IMR-90 (cell line): ENCODE data around the gene CASP7. TPM values are rescaled to one million over a fixed set of nuclear protein-coding genes. Genes with fewer than 3 reads are reported as not detected.

Experiments used
- ATAC-seq: fragments of 200-7000 bp; cut with Tn5 transposase; 2 replicates; pipeline ENCODE4 v1.9.1; 2020; ENCODE audit warnings: low read depth, mild to moderate bottlenecking, moderate library complexity
- BruUV-seq: library from RNA; stranded (reverse); fragments of 400-500 nt; replicated peaks from 2 replicates; lab custom pipeline; 2021; lab: Mats Ljungman, UMichigan
- CTCF ChIA-PET: fragments of 300-600 bp; formaldehyde crosslinking; extraction: SDS; loops from one replicate; lab custom pipeline; 2021; ENCODE audit warnings: antibody characterized with exemption; lab: Yijun Ruan, JAX
- POLR2A ChIA-PET: fragments of 300-600 bp; sonication (Branson Sonifier 250); formaldehyde crosslinking; loops from one replicate; lab custom pipeline; 2022; ENCODE audit warnings: antibody characterized with exemption; ENCODE audit not compliant: unreplicated experiment; lab: Charles Lee
- DNase-seq: peaks from one replicate; pipeline ENCODE4 v3.0.0; 2013
- H2AFZ ChIP-seq: replicated peaks from 2 replicates; pipeline ENCODE3; 2013; ENCODE audit warnings: low read length, mild to moderate bottlenecking; ENCODE audit not compliant: poor library complexity
- H2AK5ac ChIP-seq: 2 replicates; pipeline ENCODE4 v1.6.1; 2013; ENCODE audit warnings: low read depth, low read length, inconsistent platforms
- H2AK9ac ChIP-seq: replicated peaks from 2 replicates; pipeline ENCODE3; 2013; ENCODE audit warnings: mild to moderate bottlenecking, low read depth, low read length, moderate library complexity; ENCODE audit not compliant: poor library complexity
- H2BK120ac ChIP-seq: 2 replicates; pipeline ENCODE4 v1.6.1; 2013; ENCODE audit warnings: low read depth, low read length, inconsistent platforms
- H2BK15ac ChIP-seq: 3 replicates; pipeline ENCODE4 v1.6.1; 2013; ENCODE audit warnings: low read depth, low read length, inconsistent platforms
- H2BK20ac ChIP-seq: 2 replicates; pipeline ENCODE4 v1.6.1; 2013; ENCODE audit warnings: low read depth, mild to moderate bottlenecking, inconsistent platforms, low read length, moderate library complexity
- H2BK5ac ChIP-seq: 2 replicates; pipeline ENCODE4 v1.6.1; 2013; ENCODE audit warnings: mild to moderate bottlenecking, low read depth, low read length, inconsistent platforms; ENCODE audit not compliant: poor library complexity, severe bottlenecking
- H3K14ac ChIP-seq: replicated peaks from 2 replicates; pipeline ENCODE4 v1.6.1; 2013; ENCODE audit warnings: low read depth, low read length, inconsistent platforms
- H3K18ac ChIP-seq: 2 replicates; pipeline ENCODE4 v1.6.1; 2013; ENCODE audit warnings: low read depth, low read length, control low read depth
- H3K23ac ChIP-seq: 2 replicates; pipeline ENCODE4 v1.6.1; 2013; ENCODE audit warnings: low read depth, low read length, inconsistent platforms
- H3K27ac ChIP-seq: 2 replicates; pipeline ENCODE4 v1.5.1; 2013; ENCODE audit warnings: mild to moderate bottlenecking, control low read depth, low read length; ENCODE audit not compliant: insufficient read depth
- H3K27me3 ChIP-seq: 2 replicates; pipeline ENCODE4 v1.6.1; 2013; ENCODE audit warnings: low read length; ENCODE audit not compliant: control insufficient read depth, insufficient read depth
- H3K36me3 ChIP-seq: 2 replicates; pipeline ENCODE4 v1.6.1; 2013; ENCODE audit warnings: low read length, mixed read lengths; ENCODE audit not compliant: control insufficient read depth, insufficient read depth
- H3K4ac ChIP-seq: 2 replicates; pipeline ENCODE4 v1.6.1; 2013; ENCODE audit warnings: low read depth, low read length, inconsistent platforms
- H3K4me1 ChIP-seq: 2 replicates; pipeline ENCODE4 v1.6.1; 2013; ENCODE audit warnings: low read length, mixed read lengths; ENCODE audit not compliant: control insufficient read depth, insufficient read depth
- H3K4me2 ChIP-seq: 2 replicates; pipeline ENCODE4 v1.6.1; 2013; ENCODE audit warnings: low read depth, mild to moderate bottlenecking, control low read depth, low read length, moderate library complexity
- H3K4me3 ChIP-seq: 2 replicates; pipeline ENCODE4 v1.5.1; 2013; ENCODE audit warnings: low read depth, mild to moderate bottlenecking, control low read depth, low read length, moderate library complexity; ENCODE audit not compliant: insufficient read depth
- H3K56ac ChIP-seq: 2 replicates; pipeline ENCODE4 v1.6.1; 2013; ENCODE audit warnings: low read length, inconsistent platforms; ENCODE audit not compliant: insufficient read depth; ENCODE audit errors: extremely low read depth
- H3K79me1 ChIP-seq, 2 experiments: 2 replicates each; pipeline ENCODE4 v1.6.1; 2013; ENCODE audit warnings: low read length in 2 of 2, inconsistent platforms in 1 of 2, low read depth in 1 of 2
- H3K9ac ChIP-seq: 2 replicates; pipeline ENCODE4 v1.6.1; 2013; ENCODE audit warnings: low read depth, low read length, control low read depth
- H3K9me1 ChIP-seq: 2 replicates; pipeline ENCODE4 v1.6.1; 2013; ENCODE audit warnings: low read length, inconsistent platforms; ENCODE audit not compliant: insufficient read depth
- H3K9me3 ChIP-seq: 2 replicates; pipeline ENCODE4 v1.6.1; 2013; ENCODE audit warnings: low read length; ENCODE audit not compliant: control insufficient read depth, insufficient read depth
- H4K20me1 ChIP-seq: 2 replicates; pipeline ENCODE4 v1.6.1; 2013; ENCODE audit warnings: low read length, inconsistent platforms; ENCODE audit not compliant: insufficient read depth
- H4K5ac ChIP-seq: 2 replicates; pipeline ENCODE4 v1.6.1; 2013; ENCODE audit warnings: mild to moderate bottlenecking, low read depth, low read length, control low read depth
- H4K8ac ChIP-seq, 2 experiments: 2 replicates each; pipeline ENCODE4 v1.6.1; 2013; ENCODE audit warnings: low read depth in 2 of 2, low read length in 2 of 2, control low read depth in 1 of 2, inconsistent platforms in 1 of 2
- H4K91ac ChIP-seq: 2 replicates; pipeline ENCODE4 v1.6.1; 2013; ENCODE audit warnings: low read depth, low read length, inconsistent platforms; ENCODE audit not compliant: insufficient read depth
- BHLHE40 ChIP-seq: fragments of 150-350 bp; IDR thresholded peaks from 2 replicates; pipeline ENCODE4 v1.6.1; 2016; ENCODE audit warnings: mild to moderate bottlenecking, low read depth, low read length
- CEBPB ChIP-seq: IDR thresholded peaks from 2 replicates; pipeline ENCODE4 v1.6.1; 2012; ENCODE audit warnings: low read depth, low read length, improper control_type of control experiment
- CHD1 ChIP-seq: IDR thresholded peaks from 2 replicates; pipeline ENCODE4 v1.6.1; 2012; ENCODE audit warnings: low read depth, low read length, improper control_type of control experiment
- FOS ChIP-seq: fragments of 150-350 bp; IDR thresholded peaks from 2 replicates; pipeline ENCODE4 v1.6.1; 2016; ENCODE audit warnings: low read depth, low read length
- MAFK ChIP-seq: IDR thresholded peaks from 2 replicates; pipeline ENCODE4 v1.6.1; 2012; ENCODE audit warnings: low read depth, low read length, improper control_type of control experiment
- MAZ ChIP-seq: IDR thresholded peaks from 2 replicates; pipeline ENCODE4 v1.6.1; 2012; ENCODE audit warnings: low read depth, mild to moderate bottlenecking, low read length, improper control_type of control experiment, moderate library complexity, borderline replicate concordance
- MXI1 ChIP-seq: IDR thresholded peaks from 2 replicates; pipeline ENCODE4 v1.6.1; 2012; ENCODE audit warnings: low read depth, mild to moderate bottlenecking, low read length, moderate library complexity, borderline replicate concordance
- NFE2L2 ChIP-seq: fragments of 150-350 bp; IDR thresholded peaks from 2 replicates; pipeline ENCODE4 v1.6.1; 2016; ENCODE audit warnings: low read depth, mild to moderate bottlenecking, low read length
- POLR2A ChIP-seq: IDR thresholded peaks from 2 replicates; pipeline ENCODE4 v1.6.1; 2012; ENCODE audit warnings: mild to moderate bottlenecking, low read depth, low read length
- RAD21 ChIP-seq: IDR thresholded peaks from 2 replicates; pipeline ENCODE4 v1.6.1; 2012; ENCODE audit warnings: low read length, improper control_type of control experiment
- RCOR1 ChIP-seq: IDR thresholded peaks from 2 replicates; pipeline ENCODE4 v1.6.1; 2012; ENCODE audit warnings: mild to moderate bottlenecking, low read length, improper control_type of control experiment; ENCODE audit not compliant: insufficient replicate concordance
- RFX5 ChIP-seq: IDR thresholded peaks from 2 replicates; pipeline ENCODE4 v1.8.0; 2012; ENCODE audit warnings: low read depth, mild to moderate bottlenecking, low read length, moderate library complexity
- SMC3 ChIP-seq: fragments of 150-350 bp; IDR thresholded peaks from 2 replicates; pipeline ENCODE4 v1.6.1; 2016; ENCODE audit warnings: low read depth, mild to moderate bottlenecking, antibody characterized with exemption, low read length, moderate library complexity
- WGBS, 2 experiments: methylation state at CpG; one replicate each; pipeline versions ENCODE4 v1.1.5 to v1.1.7; 2013; ENCODE audit warnings: missing lambda C conversion rate in 2 of 2; ENCODE audit not compliant: insufficient read length in 1 of 2; ENCODE audit errors: extremely low coverage in 2 of 2; 5-methylcytosine and 5-hydroxymethylcytosine counted together
- dilution Hi-C: fragments of 300-500 bp; cut with HindIII; formaldehyde crosslinking; loops from one replicate; pipeline ENCODE4 v1.14.3; 2018; ENCODE audit warnings: low sequenced_read_pairs; ENCODE audit not compliant: unreplicated experiment
- in situ Hi-C: fragments of 300-500 bp; cut with MboI; formaldehyde crosslinking; loops from 3 replicates; pipeline ENCODE4 v1.14.3; 2019; ENCODE audit warnings: low sequenced_read_pairs, inconsistent platforms, mixed read lengths
- intact Hi-C: fragments of 100-400 bp; cut with micrococcal nuclease; formaldehyde crosslinking; loops from 2 replicates; pipeline ENCODE4 v1.10.0; 2022
- polyA plus RNA-seq, 3 experiments: library from polyadenylated mRNA; depleted of rRNA; stranded (reverse); fragments of >200 nt; gene quantifications; 2 replicates each; pipeline ENCODE4 v1.2.3, GENCODE V29; 2012; ENCODE audit warnings: low replicate concordance in 1 of 3
- total RNA-seq: library from RNA; depleted of rRNA; stranded (reverse); fragments of >200 nt; gene quantifications from 2 replicates; pipeline ENCODE4 v1.2.3, GENCODE V29; 2012
- TF ChIP-seq, protein P1 (sequence below): conservative IDR thresholded peaks from 2 replicates; pipeline ENCODE4 v1.5.1; 2012; ENCODE audit warnings: mild to moderate bottlenecking, low read depth, low read length, improper control_type of control experiment
- TF ChIP-seq, protein P2 (sequence below): fragments of 150-350 bp; IDR thresholded peaks from 2 replicates; pipeline ENCODE4 v1.6.1; 2016; ENCODE audit warnings: low read depth, mild to moderate bottlenecking, low read length, moderate library complexity, borderline replicate concordance
- TF ChIP-seq, protein P3 (sequence below): fragments of 150-350 bp; IDR thresholded peaks from 2 replicates; pipeline ENCODE4 v1.6.1; 2017; ENCODE audit warnings: mild to moderate bottlenecking, antibody characterized with exemption, low read length, low read depth

Gene CASP7
- total and polyA plus RNA-seq, 2 of the 4 experiments (the other 2 are of a cell fraction) = 15.1 to 16.7 TPM

DNA sequence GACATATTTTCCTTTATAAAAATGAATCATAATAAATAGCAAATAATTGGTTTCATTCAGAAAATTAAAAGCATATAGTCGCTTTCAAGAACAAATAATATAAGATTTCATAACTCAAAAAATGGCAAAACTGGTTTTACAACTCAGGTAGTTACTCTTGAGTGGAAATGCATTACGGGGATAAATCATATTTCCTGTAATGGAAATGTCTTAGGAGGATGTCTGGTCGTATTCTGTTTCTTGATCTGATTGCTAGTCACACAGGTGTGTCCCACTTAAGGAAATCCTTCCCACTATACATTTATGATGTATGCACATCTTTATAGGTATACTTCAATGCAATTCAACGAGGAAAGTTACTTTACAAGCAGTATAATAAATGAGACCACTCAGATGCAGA lies 36.5 kb upstream of the CASP7 start:
- in situ Hi-C loops (no loop called here), intact Hi-C loops (no loop called here), dilution Hi-C loops (no loop called here)
- Histone ChIP-seq H3K56ac (no peak overlapping the region), H3K23ac (no peak overlapping the region), H3K36me3 (no peaks in the 10 kb centered on the region), H3K4me1 (0 out of 2 replicates have a peak, but pooled peaks cover 3% of the 10 kb centered on the region), H3K9me3 (no peaks in the 10 kb centered on the region), H2AFZ (no peak overlapping the region), H2BK15ac (no peak overlapping the region), H2BK5ac (no peak overlapping the region), H3K4ac (no peak overlapping the region), H3K27ac (no peak overlapping the region), H3K9me1 (no peaks in the 10 kb centered on the region), H2AK9ac (no peak overlapping the region), H4K5ac (no peak overlapping the region), H3K79me1 (no peaks in the 10 kb centered on the region), H4K8ac (no peak overlapping the region), H3K27me3 (peaks cover 35% of the 10 kb centered on the region), H3K4me2 (no peak overlapping the region), H4K91ac (no peak overlapping the region), H2BK120ac (no peak overlapping the region), H4K20me1 (no peaks in the 10 kb centered on the region), H3K4me3 (no peak overlapping the region), H2BK20ac (no peak overlapping the region), H3K18ac (no peak overlapping the region), H3K9ac (no peak overlapping the region), H3K14ac (no peak overlapping the region), H2AK5ac (no peak overlapping the region)
- ATAC-seq (no peak), DNase-seq (no peak)
- no CpG with 5 or more reads among the region's 4 CpGs for WGBS, 2 experiments
- ChIA-PET CTCF (no interaction called here), POLR2A (no interaction called here)
- BruUV-seq = no TSS peak
- no peak for TF ChIP-seq RCOR1
- TF ChIP-seq, protein P1, sequence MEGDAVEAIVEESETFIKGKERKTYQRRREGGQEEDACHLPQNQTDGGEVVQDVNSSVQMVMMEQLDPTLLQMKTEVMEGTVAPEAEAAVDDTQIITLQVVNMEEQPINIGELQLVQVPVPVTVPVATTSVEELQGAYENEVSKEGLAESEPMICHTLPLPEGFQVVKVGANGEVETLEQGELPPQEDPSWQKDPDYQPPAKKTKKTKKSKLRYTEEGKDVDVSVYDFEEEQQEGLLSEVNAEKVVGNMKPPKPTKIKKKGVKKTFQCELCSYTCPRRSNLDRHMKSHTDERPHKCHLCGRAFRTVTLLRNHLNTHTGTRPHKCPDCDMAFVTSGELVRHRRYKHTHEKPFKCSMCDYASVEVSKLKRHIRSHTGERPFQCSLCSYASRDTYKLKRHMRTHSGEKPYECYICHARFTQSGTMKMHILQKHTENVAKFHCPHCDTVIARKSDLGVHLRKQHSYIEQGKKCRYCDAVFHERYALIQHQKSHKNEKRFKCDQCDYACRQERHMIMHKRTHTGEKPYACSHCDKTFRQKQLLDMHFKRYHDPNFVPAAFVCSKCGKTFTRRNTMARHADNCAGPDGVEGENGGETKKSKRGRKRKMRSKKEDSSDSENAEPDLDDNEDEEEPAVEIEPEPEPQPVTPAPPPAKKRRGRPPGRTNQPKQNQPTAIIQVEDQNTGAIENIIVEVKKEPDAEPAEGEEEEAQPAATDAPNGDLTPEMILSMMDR = no peak
- TF ChIP-seq, protein P2, sequence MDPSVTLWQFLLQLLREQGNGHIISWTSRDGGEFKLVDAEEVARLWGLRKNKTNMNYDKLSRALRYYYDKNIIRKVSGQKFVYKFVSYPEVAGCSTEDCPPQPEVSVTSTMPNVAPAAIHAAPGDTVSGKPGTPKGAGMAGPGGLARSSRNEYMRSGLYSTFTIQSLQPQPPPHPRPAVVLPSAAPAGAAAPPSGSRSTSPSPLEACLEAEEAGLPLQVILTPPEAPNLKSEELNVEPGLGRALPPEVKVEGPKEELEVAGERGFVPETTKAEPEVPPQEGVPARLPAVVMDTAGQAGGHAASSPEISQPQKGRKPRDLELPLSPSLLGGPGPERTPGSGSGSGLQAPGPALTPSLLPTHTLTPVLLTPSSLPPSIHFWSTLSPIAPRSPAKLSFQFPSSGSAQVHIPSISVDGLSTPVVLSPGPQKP = no peak
- TF ChIP-seq RAD21 = no peak
- no peak for TF ChIP-seq MXI1
- no peak for TF ChIP-seq MAZ
- TF ChIP-seq RFX5 = no peak
- no peak for TF ChIP-seq POLR2A
- TF ChIP-seq FOS = no peak
- TF ChIP-seq MAFK = no peak
- no peak for TF ChIP-seq NFE2L2
- no peak for TF ChIP-seq CEBPB
- no peak for TF ChIP-seq CHD1
- TF ChIP-seq, protein P3, sequence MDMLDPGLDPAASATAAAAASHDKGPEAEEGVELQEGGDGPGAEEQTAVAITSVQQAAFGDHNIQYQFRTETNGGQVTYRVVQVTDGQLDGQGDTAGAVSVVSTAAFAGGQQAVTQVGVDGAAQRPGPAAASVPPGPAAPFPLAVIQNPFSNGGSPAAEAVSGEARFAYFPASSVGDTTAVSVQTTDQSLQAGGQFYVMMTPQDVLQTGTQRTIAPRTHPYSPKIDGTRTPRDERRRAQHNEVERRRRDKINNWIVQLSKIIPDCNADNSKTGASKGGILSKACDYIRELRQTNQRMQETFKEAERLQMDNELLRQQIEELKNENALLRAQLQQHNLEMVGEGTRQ = no peak
- no peak for TF ChIP-seq BHLHE40
- TF ChIP-seq SMC3 = no peak
